Panc1 (cell line): ENCODE data around the gene RETSAT. TPM values are rescaled to one million over a fixed set of nuclear protein-coding genes. Genes with fewer than 3 reads are reported as not detected.

ENCODE experiments used
- ATAC-seq: fragments of 200-7000 bp; cut with Tn5 transposase; 2 replicates; pipeline ENCODE4 v1.9.1; 2020; ENCODE audit warnings: mild to moderate bottlenecking, moderate library complexity
- BruUV-seq: library from RNA; stranded (reverse); fragments of 400-500 nt; replicated peaks from 2 replicates; lab custom pipeline; 2021; lab: Mats Ljungman, UMichigan
- CTCF ChIA-PET: fragments of 300-600 bp; sonication (Branson Sonifier 250); formaldehyde crosslinking; loops from one replicate; lab custom pipeline; 2022; ENCODE audit warnings: antibody characterized with exemption; lab: Charles Lee
- POLR2A ChIA-PET: fragments of 300-600 bp; sonication (Branson Sonifier 250); formaldehyde crosslinking; loops from one replicate; lab custom pipeline; 2022; ENCODE audit warnings: antibody characterized with exemption; lab: Charles Lee
- DNase-seq: peaks from one replicate; pipeline ENCODE4 v3.0.0-alpha.2; 2010; ENCODE audit warnings: low read depth, low spot score
- H3K27ac ChIP-seq: 2 replicates; pipeline ENCODE4 v1.5.1; 2011; ENCODE audit warnings: mild to moderate bottlenecking, low read length, inconsistent platforms
- H3K27me3 ChIP-seq: fragments of 200-500 bp; sonication (Bioruptor generic); 2 replicates; pipeline ENCODE4 v1.6.0; 2014; ENCODE audit warnings: low read length, inconsistent platforms; ENCODE audit not compliant: control insufficient read depth, insufficient read depth
- H3K36me3 ChIP-seq: fragments of 200-500 bp; sonication (Bioruptor generic); 2 replicates; pipeline ENCODE4 v1.5.1; 2014; ENCODE audit warnings: inconsistent platforms, mild to moderate bottlenecking, low read length, moderate library complexity; ENCODE audit not compliant: control insufficient read depth, insufficient read depth
- H3K4me1 ChIP-seq: 2 replicates; pipeline ENCODE4 v1.5.1; 2011; ENCODE audit warnings: inconsistent platforms, mild to moderate bottlenecking, low read length, moderate library complexity; ENCODE audit not compliant: control insufficient read depth, insufficient read depth
- H3K4me3 ChIP-seq, 2 experiments: 2 replicates each; pipeline ENCODE4 v1.5.1; 2011 to 2012; ENCODE audit warnings: low read depth in 2 of 2, low read length in 2 of 2, mild to moderate bottlenecking in 2 of 2, inconsistent platforms in 1 of 2, moderate library complexity in 1 of 2
- H3K9me3 ChIP-seq: fragments of 200-500 bp; sonication (Bioruptor generic); 2 replicates; pipeline ENCODE4 v1.5.1; 2014; ENCODE audit warnings: low read depth, mild to moderate bottlenecking, inconsistent platforms, low read length, moderate library complexity; ENCODE audit not compliant: control insufficient read depth, insufficient read depth
- CTCF ChIP-seq: fragments of 450-650 bp; IDR thresholded peaks from 2 replicates; pipeline ENCODE4 v1.5.1; 2017; ENCODE audit warnings: mild to moderate bottlenecking
- POLR2AphosphoS5 ChIP-seq: IDR thresholded peaks from 2 replicates; pipeline ENCODE4 v1.6.1; 2012; ENCODE audit warnings: mild to moderate bottlenecking, low read depth, low read length, moderate library complexity
- SIN3A ChIP-seq: IDR thresholded peaks from 2 replicates; pipeline ENCODE4 v1.6.1; 2012; ENCODE audit warnings: low read depth, mild to moderate bottlenecking, low read length, moderate library complexity, borderline replicate concordance; ENCODE audit not compliant: insufficient read depth
- TCF7L2 ChIP-seq: IDR thresholded peaks from 2 replicates; pipeline ENCODE4 v1.6.1; 2011; ENCODE audit warnings: mild to moderate bottlenecking, low read depth, low read length, inconsistent platforms
- in situ Hi-C: cut with HindIII; loops from 2 replicates; pipeline ENCODE4 v1.10.0; 2016; ENCODE audit warnings: low sequenced_read_pairs, low pct_unique_long_range_greater_than_20kb
- intact Hi-C: fragments of 100-400 bp; cut with micrococcal nuclease; formaldehyde crosslinking; loops from one replicate; pipeline ENCODE4 v1.10.0; 2022; ENCODE audit not compliant: unreplicated experiment
- total RNA-seq: library from RNA; stranded (reverse); gene quantifications from one replicate; pipeline ENCODE4 v1.2.1, GENCODE V29; 2021; ENCODE audit not compliant: unreplicated experiment
- TF ChIP-seq, protein P1 (sequence below), 2 experiments: IDR thresholded peaks; 2 replicates each; pipeline ENCODE4 v1.6.1; 2011 to 2012; ENCODE audit warnings: low read depth in 2 of 2, control low read depth in 1 of 2, low read length in 1 of 2, mild to moderate bottlenecking in 1 of 2, moderate library complexity in 1 of 2; ENCODE audit not compliant: insufficient read depth in 1 of 2

RETSAT gene
- total RNA-seq, 1 experiment from 2014 or later: 50.9 TPM

DNA sequence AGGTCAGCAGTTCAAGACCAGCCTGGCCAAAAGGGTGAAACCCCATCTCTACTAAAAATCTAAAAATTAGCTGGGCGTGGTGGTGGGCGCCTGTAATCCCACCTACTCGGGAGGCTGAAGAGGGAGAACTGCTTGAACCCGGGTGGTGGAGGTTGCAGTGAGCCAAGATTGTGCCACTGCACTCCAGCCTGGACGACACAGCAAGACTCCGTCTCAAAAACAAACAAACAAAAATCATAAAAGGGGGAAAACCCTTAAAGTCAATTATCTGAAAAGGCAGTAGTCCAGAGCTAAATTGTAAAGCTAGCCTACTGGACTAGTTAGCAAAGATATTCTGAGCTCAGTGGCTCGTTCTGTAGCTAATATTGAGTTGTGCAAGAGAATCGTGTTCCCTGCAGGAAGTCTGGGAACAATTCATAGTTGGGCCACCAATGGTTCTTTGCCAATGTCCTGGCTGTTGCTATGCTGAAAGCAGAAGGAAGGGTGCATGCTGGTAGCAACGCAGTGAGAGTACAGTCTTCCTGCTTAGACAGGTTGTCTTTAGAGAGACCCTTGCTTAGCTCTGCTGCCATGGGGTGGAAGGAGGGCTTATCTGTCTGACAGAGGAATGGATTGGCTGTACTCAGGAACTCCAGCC, 30.9 kb downstream of the RETSAT start:
- no peaks in the 10 kb centered on the region for H3K27me3 ChIP-seq
- ATAC-seq: no peak
- ChIA-PET CTCF (no interaction called here), POLR2A (interaction anchor here (0.7 kb wide), 1 partner anchor 98 kb away, joined by 8 read pairs; no protein-coding TSS in a partner anchor)
- H3K4me1 ChIP-seq: peaks cover 12% of the 10 kb centered on the region
- intact Hi-C loops (no loop called here), in situ Hi-C loops (no loop called here)
- DNase-seq: no peak
- no TSS peak for BruUV-seq
- no peak overlapping the region for H3K27ac ChIP-seq
- H3K4me3 ChIP-seq: no peak overlapping the region
- TF ChIP-seq, protein P1, sequence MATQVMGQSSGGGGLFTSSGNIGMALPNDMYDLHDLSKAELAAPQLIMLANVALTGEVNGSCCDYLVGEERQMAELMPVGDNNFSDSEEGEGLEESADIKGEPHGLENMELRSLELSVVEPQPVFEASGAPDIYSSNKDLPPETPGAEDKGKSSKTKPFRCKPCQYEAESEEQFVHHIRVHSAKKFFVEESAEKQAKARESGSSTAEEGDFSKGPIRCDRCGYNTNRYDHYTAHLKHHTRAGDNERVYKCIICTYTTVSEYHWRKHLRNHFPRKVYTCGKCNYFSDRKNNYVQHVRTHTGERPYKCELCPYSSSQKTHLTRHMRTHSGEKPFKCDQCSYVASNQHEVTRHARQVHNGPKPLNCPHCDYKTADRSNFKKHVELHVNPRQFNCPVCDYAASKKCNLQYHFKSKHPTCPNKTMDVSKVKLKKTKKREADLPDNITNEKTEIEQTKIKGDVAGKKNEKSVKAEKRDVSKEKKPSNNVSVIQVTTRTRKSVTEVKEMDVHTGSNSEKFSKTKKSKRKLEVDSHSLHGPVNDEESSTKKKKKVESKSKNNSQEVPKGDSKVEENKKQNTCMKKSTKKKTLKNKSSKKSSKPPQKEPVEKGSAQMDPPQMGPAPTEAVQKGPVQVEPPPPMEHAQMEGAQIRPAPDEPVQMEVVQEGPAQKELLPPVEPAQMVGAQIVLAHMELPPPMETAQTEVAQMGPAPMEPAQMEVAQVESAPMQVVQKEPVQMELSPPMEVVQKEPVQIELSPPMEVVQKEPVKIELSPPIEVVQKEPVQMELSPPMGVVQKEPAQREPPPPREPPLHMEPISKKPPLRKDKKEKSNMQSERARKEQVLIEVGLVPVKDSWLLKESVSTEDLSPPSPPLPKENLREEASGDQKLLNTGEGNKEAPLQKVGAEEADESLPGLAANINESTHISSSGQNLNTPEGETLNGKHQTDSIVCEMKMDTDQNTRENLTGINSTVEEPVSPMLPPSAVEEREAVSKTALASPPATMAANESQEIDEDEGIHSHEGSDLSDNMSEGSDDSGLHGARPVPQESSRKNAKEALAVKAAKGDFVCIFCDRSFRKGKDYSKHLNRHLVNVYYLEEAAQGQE (IDR thresholded peaks at IDR 0.05; ENCODE audit: insufficient read depth in 1 of 2, low read depth in 2 of 2, low read length in 1 of 2): no peak
- TF ChIP-seq TCF7L2 (no peak), SIN3A (no peak), POLR2AphosphoS5 (no peak), CTCF (no peak)
- H3K36me3 ChIP-seq: peaks cover 21% of the 10 kb centered on the region
- H3K9me3 ChIP-seq: no peaks in the 10 kb centered on the region

DNA sequence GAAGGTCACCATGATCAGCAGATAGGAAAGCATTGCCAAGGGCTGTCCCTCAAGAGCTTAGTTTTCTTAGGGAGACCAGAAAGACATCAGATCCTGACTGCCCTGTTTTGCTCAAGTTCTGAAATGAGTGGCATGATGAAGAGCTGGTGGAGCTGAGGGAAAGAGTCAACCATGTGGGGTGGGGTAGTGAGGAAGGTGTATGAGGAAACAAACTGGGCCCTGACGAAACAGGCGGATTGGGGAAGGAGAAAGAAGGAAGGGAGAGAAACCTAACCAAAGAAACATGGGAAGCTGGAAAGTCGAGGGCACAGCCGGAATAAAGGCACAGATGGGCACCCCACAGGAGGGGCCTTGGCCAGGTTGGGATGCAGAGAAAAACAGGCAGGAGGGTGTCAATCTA, 34.5 kb downstream of the RETSAT start:
- no TSS peak for BruUV-seq
- Histone ChIP-seq H3K4me3 (no peak overlapping the region), H3K36me3 (peaks cover 23% of the 10 kb centered on the region), H3K27ac (no peak overlapping the region), H3K27me3 (no peaks in the 10 kb centered on the region), H3K4me1 (peaks cover 1% of the 10 kb centered on the region; the same call in 1 of the 2 replicates), H3K9me3 (no peaks in the 10 kb centered on the region)
- no peak for ATAC-seq
- ChIA-PET CTCF (no interaction called here), POLR2A (interaction anchor here (0.6 kb wide), 1 partner anchor 541 kb away, joined by 3 read pairs; no protein-coding TSS in a partner anchor)
- TF ChIP-seq TCF7L2 (no peak), SIN3A (no peak), CTCF (no peak), POLR2AphosphoS5 (no peak)
- TF ChIP-seq, protein P1 (IDR thresholded peaks at IDR 0.05; ENCODE audit: insufficient read depth in 1 of 2, low read depth in 2 of 2, low read length in 1 of 2): no peak
- no peak for DNase-seq
- intact Hi-C loops: no loop called here
- in situ Hi-C loops: no loop called here
